HG02943 (cell line): Measurements from ENCODE around the gene SWAP70.

Experiments used
- ATAC-seq: cut with Tn5 transposase; IDR thresholded peaks from one replicate; pipeline ENCODE4 v1.9.1; 2021; ENCODE audit warnings: mild to moderate bottlenecking, low read depth, moderate library complexity; ENCODE audit not compliant: unreplicated experiment

SWAP70 gene

DNA sequence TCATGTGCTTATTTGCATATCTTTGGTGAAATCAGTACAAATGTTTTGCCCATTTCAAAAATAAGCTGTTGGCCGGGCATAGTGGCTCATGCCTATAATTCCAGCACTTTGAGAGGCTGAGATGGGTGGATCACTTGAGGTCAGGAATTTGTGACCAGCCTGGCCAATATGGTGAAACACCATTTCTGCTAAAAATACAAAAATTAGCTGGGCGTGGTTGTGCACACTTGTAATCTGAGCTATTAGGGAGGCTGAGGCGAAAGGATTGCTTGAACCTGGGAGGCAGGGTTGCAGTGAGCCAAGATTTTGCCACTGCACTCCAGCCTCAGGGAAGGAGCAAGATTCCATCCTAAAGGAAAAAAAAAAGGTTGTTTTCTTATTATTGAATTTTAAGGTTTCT is 136.0 kb downstream of the SWAP70 start:
- ATAC-seq, result no peak

DNA sequence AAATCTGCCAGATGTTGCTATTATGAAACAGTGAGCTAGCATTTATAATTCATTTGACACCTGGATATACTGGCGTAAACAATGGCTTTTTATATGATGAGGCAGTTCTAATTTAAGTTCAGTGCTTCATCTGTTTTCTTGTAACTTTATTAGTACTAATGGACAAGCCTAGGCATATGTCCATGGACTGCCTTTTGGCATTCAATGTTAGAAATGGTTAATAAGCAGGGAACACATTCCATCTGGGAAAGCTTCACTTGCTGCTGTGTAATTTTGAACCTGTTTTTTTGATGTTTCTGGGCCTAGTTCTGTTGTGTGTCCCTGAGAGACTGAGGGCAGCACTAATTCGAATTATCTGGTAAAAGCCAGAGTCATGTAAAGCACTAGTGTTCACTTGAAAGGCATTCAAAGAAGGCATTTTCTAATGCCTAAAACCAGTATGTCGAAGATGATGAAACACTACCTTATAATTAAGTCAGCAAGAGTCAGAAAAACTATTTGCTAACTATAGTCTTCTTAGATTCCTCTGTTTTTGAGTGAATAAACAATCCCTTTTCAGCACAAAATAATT is 138.5 kb downstream of the SWAP70 start:
- no peak for ATAC-seq
